ENCODE measurements around the gene CA4. TPM values are rescaled to one million over a fixed set of nuclear protein-coding genes. Genes with fewer than 3 reads are reported as not detected.
"Not testable (repeated sequence)": the region's sequence is repeated elsewhere in the genome, so short reads cannot be mapped to it uniquely, and the experiment has no call there.

Gene CA4
- total RNA-seq, 2 donors from 2014 or later = 1.5 to 3.0 TPM

- not testable (repeated sequence) for H3K27ac ChIP-seq (ENCODE audit: low read depth, low read length); H3K4me3 ChIP-seq (ENCODE audit: low read length); H3K27me3 ChIP-seq (ENCODE audit: control insufficient read depth, insufficient read depth, low read length, poor library complexity, severe bottlenecking); H3K9me3 ChIP-seq (ENCODE audit: control insufficient read depth, low read length); H3K4me1 ChIP-seq (ENCODE audit: control insufficient read depth, insufficient read depth, low read length); DNase-seq; H3K4me3 Mint-ChIP-seq; H3K9me3 Mint-ChIP-seq; H3K27me3 Mint-ChIP-seq (ENCODE audit: insufficient read depth); H3K4me1 Mint-ChIP-seq; H3K9ac ChIP-seq (ENCODE audit: extremely low read depth, low read length, poor library complexity, severe bottlenecking); H3K27ac Mint-ChIP-seq
- 98 to 100% methylated on average over 1 to 6 of the region's 7 CpGs for WGBS, 2 experiments (ENCODE audit: insufficient coverage in 1 of 2, insufficient read length in 1 of 2)
- peaks cover 49% of the 10 kb centered on the region for H3K36me3 ChIP-seq (ENCODE audit: control insufficient read depth, insufficient read depth, low read length)
- peaks cover 55% of the 10 kb centered on the region for H3K36me3 Mint-ChIP-seq (ENCODE audit: low read depth)
These were observed 37.3 kb downstream of the CA4 start for GRCh38 chr17:60186846-60187745.

GRCh38 chr17:60188759-60189158 lies 39.0 kb downstream of the CA4 start:
- no peaks in the 10 kb centered on the region for H3K4me1 Mint-ChIP-seq
- TF ChIP-seq CTCF (conservative IDR thresholded peaks at IDR 0.05) = no peak
- no peaks in the 10 kb centered on the region for H3K9me3 Mint-ChIP-seq
- H3K9me3 ChIP-seq (ENCODE audit: control insufficient read depth, low read length) = no peaks in the 10 kb centered on the region
- H3K27ac ChIP-seq (ENCODE audit: low read depth, low read length) = no peak overlapping the region
- no peaks in the 10 kb centered on the region for H3K27me3 ChIP-seq (ENCODE audit: control insufficient read depth, insufficient read depth, low read length, poor library complexity, severe bottlenecking)
- H3K9ac ChIP-seq (ENCODE audit: extremely low read depth, low read length, poor library complexity, severe bottlenecking) = no peak overlapping the region
- DNase-seq = no peak
- H3K4me1 ChIP-seq (ENCODE audit: control insufficient read depth, insufficient read depth, low read length) = no peaks in the 10 kb centered on the region
- no peak overlapping the region for H3K4me3 ChIP-seq (ENCODE audit: low read length)
- WGBS, 2 experiments (ENCODE audit: insufficient coverage in 1 of 2, insufficient read length in 1 of 2) = 97% methylated on average over 4 of the region's 4 CpGs
- peaks cover 53% of the 10 kb centered on the region for H3K36me3 Mint-ChIP-seq (ENCODE audit: low read depth)
- H3K27ac Mint-ChIP-seq = no peak overlapping the region
- no peaks in the 10 kb centered on the region for H3K27me3 Mint-ChIP-seq (ENCODE audit: insufficient read depth)
- no peak overlapping the region for H3K4me3 Mint-ChIP-seq
- H3K36me3 ChIP-seq (ENCODE audit: control insufficient read depth, insufficient read depth, low read length) = peaks cover 48% of the 10 kb centered on the region

GRCh38 chr17:60190032-60190431 lies 40.3 kb downstream of the CA4 start:
- H3K4me3 ChIP-seq (ENCODE audit: low read length); H3K4me1 Mint-ChIP-seq; H3K27me3 Mint-ChIP-seq (ENCODE audit: insufficient read depth); H3K9me3 Mint-ChIP-seq; H3K27ac ChIP-seq (ENCODE audit: low read depth, low read length); H3K9me3 ChIP-seq (ENCODE audit: control insufficient read depth, low read length); H3K4me1 ChIP-seq (ENCODE audit: control insufficient read depth, insufficient read depth, low read length); H3K9ac ChIP-seq (ENCODE audit: extremely low read depth, low read length, poor library complexity, severe bottlenecking); H3K4me3 Mint-ChIP-seq; H3K27me3 ChIP-seq (ENCODE audit: control insufficient read depth, insufficient read depth, low read length, poor library complexity, severe bottlenecking); DNase-seq: not testable (repeated sequence)
- H3K36me3 ChIP-seq (ENCODE audit: control insufficient read depth, insufficient read depth, low read length) = peaks cover 47% of the 10 kb centered on the region
- peak overlapping the region; percentile 22 for H3K27ac Mint-ChIP-seq
- peaks cover 53% of the 10 kb centered on the region for H3K36me3 Mint-ChIP-seq (ENCODE audit: low read depth)
- WGBS, 2 experiments (ENCODE audit: insufficient coverage in 1 of 2, insufficient read length in 1 of 2) = 93 to 97% methylated on average over 3 to 4 of the region's 4 CpGs

- not testable (repeated sequence) for H3K9ac ChIP-seq (ENCODE audit: extremely low read depth, low read length, poor library complexity, severe bottlenecking); H3K4me1 Mint-ChIP-seq; H3K4me3 Mint-ChIP-seq; H3K27ac Mint-ChIP-seq; H3K27ac ChIP-seq (ENCODE audit: low read depth, low read length); H3K9me3 ChIP-seq (ENCODE audit: control insufficient read depth, low read length); H3K27me3 ChIP-seq (ENCODE audit: control insufficient read depth, insufficient read depth, low read length, poor library complexity, severe bottlenecking); H3K4me1 ChIP-seq (ENCODE audit: control insufficient read depth, insufficient read depth, low read length); H3K27me3 Mint-ChIP-seq (ENCODE audit: insufficient read depth); DNase-seq; H3K9me3 Mint-ChIP-seq; H3K4me3 ChIP-seq (ENCODE audit: low read length)
- H3K36me3 ChIP-seq (ENCODE audit: control insufficient read depth, insufficient read depth, low read length) = peaks cover 51% of the 10 kb centered on the region
- peaks cover 68% of the 10 kb centered on the region for H3K36me3 Mint-ChIP-seq (ENCODE audit: low read depth)
- 97 to 100% methylated on average over 1 to 3 of the region's 3 CpGs for WGBS, 2 experiments (ENCODE audit: insufficient coverage in 1 of 2, insufficient read length in 1 of 2)
These were observed 43.3 kb downstream of the CA4 start for GRCh38 chr17:60193032-60193431.

All from endodermal cell (in vitro differentiated cells).